ENCODE results near the gene WIPI1. TPM values are rescaled to one million over a fixed set of nuclear protein-coding genes. Genes with fewer than 3 reads are reported as not detected.

The WIPI1 gene
- total and polyA plus RNA-seq, 2 of the 13 experiments (the other 11 are each of a cell fraction or from before 2014, with no cell fraction given): 29.4 to 141 TPM

DNA sequence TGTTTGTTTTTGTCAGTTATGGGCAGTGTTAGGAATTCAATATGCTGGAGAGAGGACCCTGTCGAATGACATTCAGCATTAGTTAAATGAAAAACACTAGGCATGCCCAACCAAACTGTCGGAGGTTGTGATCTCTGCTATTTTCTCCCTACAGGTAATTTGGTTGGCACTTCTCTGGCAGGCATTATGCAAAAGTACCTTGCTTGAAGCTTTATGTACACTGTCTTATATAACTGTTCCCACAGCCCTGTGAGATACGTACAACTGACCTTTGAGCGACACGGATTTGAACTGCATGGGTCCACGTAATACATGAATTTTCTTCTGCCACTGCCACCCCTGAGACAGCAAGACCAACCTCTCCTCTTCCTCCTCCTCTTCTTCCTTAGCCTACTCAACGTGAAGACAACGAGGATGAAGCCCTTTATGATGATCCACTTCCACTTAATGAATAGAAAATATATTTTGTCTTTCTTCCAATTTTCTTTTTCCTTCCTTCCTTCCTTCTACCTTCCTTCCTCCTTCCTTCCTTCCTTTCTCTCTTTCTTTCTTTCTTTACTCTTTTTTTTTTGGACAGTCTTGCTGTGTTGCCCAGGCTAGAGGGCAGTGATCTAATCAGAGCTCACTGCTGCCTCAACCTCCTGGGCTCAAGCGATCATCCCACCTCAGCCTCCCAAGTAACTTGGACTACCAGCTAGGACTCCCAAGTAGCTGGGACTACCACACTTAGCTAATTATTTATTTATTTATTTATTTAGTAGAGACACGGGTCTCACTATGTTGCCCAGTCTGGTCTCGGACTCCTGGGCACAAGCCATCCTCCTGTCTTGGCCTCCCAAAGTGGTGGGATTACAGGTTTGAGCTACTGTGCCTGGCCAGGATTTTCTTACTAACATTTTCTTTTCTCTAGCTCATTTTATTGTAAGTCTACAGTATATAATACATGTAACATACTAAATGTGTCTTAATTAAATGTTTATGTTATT, 77.3 kb downstream of the WIPI1 start (continued):
- TF ChIP-seq MBNL3 (CRISPR knock-in tag; conservative IDR thresholded peaks at IDR 0.05): no peak
- peak; percentile 46; the same call in 1 of the 2 replicates for TF ChIP-seq ETV5 (CRISPR knock-in tag; IDR thresholded peaks at IDR 0.05; ENCODE audit: borderline replicate concordance)
- TF ChIP-seq NR2F6 (IDR thresholded peaks at IDR 0.05): peak; percentile 50; the same call in 1 of the 2 replicates
- TF ChIP-seq NR2F6 (CRISPR knock-in tag; IDR thresholded peaks at IDR 0.05): peak; percentile 86
- no peak for TF ChIP-seq ZNF615 (CRISPR knock-in tag; IDR thresholded peaks at IDR 0.05; ENCODE audit: borderline replicate concordance)
- no peak for TF ChIP-seq SMYD3 (CRISPR knock-in tag; IDR thresholded peaks at IDR 0.05)
- peak; percentile 77 for TF ChIP-seq GFI1 (CRISPR knock-in tag; IDR thresholded peaks at IDR 0.05; ENCODE audit: borderline replicate concordance)
- no peak for TF ChIP-seq ZNF550 (CRISPR knock-in tag; IDR thresholded peaks at IDR 0.05; ENCODE audit: borderline replicate concordance)
- TF ChIP-seq, protein P1, sequence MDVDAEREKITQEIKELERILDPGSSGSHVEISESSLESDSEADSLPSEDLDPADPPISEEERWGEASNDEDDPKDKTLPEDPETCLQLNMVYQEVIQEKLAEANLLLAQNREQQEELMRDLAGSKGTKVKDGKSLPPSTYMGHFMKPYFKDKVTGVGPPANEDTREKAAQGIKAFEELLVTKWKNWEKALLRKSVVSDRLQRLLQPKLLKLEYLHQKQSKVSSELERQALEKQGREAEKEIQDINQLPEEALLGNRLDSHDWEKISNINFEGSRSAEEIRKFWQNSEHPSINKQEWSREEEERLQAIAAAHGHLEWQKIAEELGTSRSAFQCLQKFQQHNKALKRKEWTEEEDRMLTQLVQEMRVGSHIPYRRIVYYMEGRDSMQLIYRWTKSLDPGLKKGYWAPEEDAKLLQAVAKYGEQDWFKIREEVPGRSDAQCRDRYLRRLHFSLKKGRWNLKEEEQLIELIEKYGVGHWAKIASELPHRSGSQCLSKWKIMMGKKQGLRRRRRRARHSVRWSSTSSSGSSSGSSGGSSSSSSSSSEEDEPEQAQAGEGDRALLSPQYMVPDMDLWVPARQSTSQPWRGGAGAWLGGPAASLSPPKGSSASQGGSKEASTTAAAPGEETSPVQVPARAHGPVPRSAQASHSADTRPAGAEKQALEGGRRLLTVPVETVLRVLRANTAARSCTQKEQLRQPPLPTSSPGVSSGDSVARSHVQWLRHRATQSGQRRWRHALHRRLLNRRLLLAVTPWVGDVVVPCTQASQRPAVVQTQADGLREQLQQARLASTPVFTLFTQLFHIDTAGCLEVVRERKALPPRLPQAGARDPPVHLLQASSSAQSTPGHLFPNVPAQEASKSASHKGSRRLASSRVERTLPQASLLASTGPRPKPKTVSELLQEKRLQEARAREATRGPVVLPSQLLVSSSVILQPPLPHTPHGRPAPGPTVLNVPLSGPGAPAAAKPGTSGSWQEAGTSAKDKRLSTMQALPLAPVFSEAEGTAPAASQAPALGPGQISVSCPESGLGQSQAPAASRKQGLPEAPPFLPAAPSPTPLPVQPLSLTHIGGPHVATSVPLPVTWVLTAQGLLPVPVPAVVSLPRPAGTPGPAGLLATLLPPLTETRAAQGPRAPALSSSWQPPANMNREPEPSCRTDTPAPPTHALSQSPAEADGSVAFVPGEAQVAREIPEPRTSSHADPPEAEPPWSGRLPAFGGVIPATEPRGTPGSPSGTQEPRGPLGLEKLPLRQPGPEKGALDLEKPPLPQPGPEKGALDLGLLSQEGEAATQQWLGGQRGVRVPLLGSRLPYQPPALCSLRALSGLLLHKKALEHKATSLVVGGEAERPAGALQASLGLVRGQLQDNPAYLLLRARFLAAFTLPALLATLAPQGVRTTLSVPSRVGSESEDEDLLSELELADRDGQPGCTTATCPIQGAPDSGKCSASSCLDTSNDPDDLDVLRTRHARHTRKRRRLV (CRISPR knock-in tag; IDR thresholded peaks at IDR 0.05): no peak
- TF ChIP-seq NR1H2 (CRISPR knock-in tag; IDR thresholded peaks at IDR 0.05; ENCODE audit: borderline replicate concordance, low read depth): no peak
- TF ChIP-seq PPARG (CRISPR knock-in tag; conservative IDR thresholded peaks at IDR 0.05): 0 out of 2 replicates have a peak, but pooled peaks have one; percentile 13
- peak; percentile 87; the same call in 1 of the 2 replicates for TF ChIP-seq SIX4 (CRISPR knock-in tag; IDR thresholded peaks at IDR 0.05)
- no peak for TF ChIP-seq ZNF350 (CRISPR knock-in tag; IDR thresholded peaks at IDR 0.05; ENCODE audit: borderline replicate concordance, low read depth)
- no peak for TF ChIP-seq SP2 (CRISPR knock-in tag; IDR thresholded peaks at IDR 0.05)
- TF ChIP-seq, protein P2, sequence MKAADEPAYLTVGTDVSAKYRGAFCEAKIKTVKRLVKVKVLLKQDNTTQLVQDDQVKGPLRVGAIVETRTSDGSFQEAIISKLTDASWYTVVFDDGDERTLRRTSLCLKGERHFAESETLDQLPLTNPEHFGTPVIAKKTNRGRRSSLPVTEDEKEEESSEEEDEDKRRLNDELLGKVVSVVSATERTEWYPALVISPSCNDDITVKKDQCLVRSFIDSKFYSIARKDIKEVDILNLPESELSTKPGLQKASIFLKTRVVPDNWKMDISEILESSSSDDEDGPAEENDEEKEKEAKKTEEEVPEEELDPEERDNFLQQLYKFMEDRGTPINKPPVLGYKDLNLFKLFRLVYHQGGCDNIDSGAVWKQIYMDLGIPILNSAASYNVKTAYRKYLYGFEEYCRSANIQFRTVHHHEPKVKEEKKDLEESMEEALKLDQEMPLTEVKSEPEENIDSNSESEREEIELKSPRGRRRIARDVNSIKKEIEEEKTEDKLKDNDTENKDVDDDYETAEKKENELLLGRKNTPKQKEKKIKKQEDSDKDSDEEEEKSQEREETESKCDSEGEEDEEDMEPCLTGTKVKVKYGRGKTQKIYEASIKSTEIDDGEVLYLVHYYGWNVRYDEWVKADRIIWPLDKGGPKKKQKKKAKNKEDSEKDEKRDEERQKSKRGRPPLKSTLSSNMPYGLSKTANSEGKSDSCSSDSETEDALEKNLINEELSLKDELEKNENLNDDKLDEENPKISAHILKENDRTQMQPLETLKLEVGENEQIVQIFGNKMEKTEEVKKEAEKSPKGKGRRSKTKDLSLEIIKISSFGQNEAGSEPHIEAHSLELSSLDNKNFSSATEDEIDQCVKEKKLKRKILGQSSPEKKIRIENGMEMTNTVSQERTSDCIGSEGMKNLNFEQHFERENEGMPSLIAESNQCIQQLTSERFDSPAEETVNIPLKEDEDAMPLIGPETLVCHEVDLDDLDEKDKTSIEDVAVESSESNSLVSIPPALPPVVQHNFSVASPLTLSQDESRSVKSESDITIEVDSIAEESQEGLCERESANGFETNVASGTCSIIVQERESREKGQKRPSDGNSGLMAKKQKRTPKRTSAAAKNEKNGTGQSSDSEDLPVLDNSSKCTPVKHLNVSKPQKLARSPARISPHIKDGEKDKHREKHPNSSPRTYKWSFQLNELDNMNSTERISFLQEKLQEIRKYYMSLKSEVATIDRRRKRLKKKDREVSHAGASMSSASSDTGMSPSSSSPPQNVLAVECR (CRISPR knock-in tag; IDR thresholded peaks at IDR 0.05; ENCODE audit: borderline replicate concordance): peak; percentile 31; the same call in 1 of the 2 replicates
- peak; percentile 75 for TF ChIP-seq CEBPG (CRISPR knock-in tag; IDR thresholded peaks at IDR 0.05)
- no peak for TF ChIP-seq ZNF660 (CRISPR knock-in tag; IDR thresholded peaks at IDR 0.05; ENCODE audit: borderline replicate concordance, low read depth)
- no peak for TF ChIP-seq ZNF33B (CRISPR knock-in tag; IDR thresholded peaks at IDR 0.05)
- TF ChIP-seq GZF1 (CRISPR knock-in tag; IDR thresholded peaks at IDR 0.05): no peak
- TF ChIP-seq KLF9 (CRISPR knock-in tag; IDR thresholded peaks at IDR 0.05; ENCODE audit: low read depth): no peak
- TF ChIP-seq NONO (IDR thresholded peaks at IDR 0.05): no peak
- TF ChIP-seq NONO (CRISPR knock-in tag; conservative IDR thresholded peaks at IDR 0.05): 0 out of 2 replicates have a peak, but pooled peaks have one; percentile 11

Data from HepG2 (cell line).